Mucosa of descending colon (tissue), 3 donors: ENCODE results near the gene SCGB1D2. TPM values are rescaled to one million over a fixed set of nuclear protein-coding genes. Genes with fewer than 3 reads are reported as not detected.
"Not testable (repeated sequence)": the region's sequence is repeated elsewhere in the genome, so short reads cannot be mapped to it uniquely, and the experiment has no call there.

ENCODE experiments used
- ATAC-seq: fragments of 200-7000 bp; cut with Tn5 transposase; one replicate; pipeline ENCODE4 v1.9.1; 2020; ENCODE audit warnings: mild to moderate bottlenecking, moderate library complexity
- DNase-seq, 3 donors: peaks; one replicate each; pipeline ENCODE4 v3.0.0-alpha.2; 2020
- H3K36me3 ChIP-seq: fragments of 200-600 bp; one replicate; pipeline ENCODE4 v1.8.0; 2021; ENCODE audit warnings: low read depth, mild to moderate bottlenecking
- H3K4me1 ChIP-seq: fragments of 200-600 bp; one replicate; pipeline ENCODE4 v1.8.0; 2021; ENCODE audit warnings: low read depth, mild to moderate bottlenecking
- H3K4me3 ChIP-seq: fragments of 200-600 bp; one replicate; pipeline ENCODE4 v1.8.0; 2021; ENCODE audit warnings: mild to moderate bottlenecking
- H3K9me3 ChIP-seq: fragments of 200-600 bp; one replicate; pipeline ENCODE4 v1.8.0; 2021; ENCODE audit warnings: mild to moderate bottlenecking
- CTCF ChIP-seq: fragments of 200-600 bp; IDR thresholded peaks from one replicate; pipeline ENCODE4 v1.8.0; 2022; ENCODE audit warnings: antibody characterized with exemption, mild to moderate bottlenecking
- intact Hi-C, 2 donors: fragments of 100-400 bp; cut with DNase I in 1 of 2; cut with micrococcal nuclease in 1 of 2; formaldehyde crosslinking; loops; one replicate each; pipeline versions ENCODE4 v1.11.0 to v1.11.1; 2022; cut with DNase I, micrococcal nuclease
- total RNA-seq, 3 donors: library from RNA; stranded (reverse); fragmentation: NEBNext Ultra II Directional in 2 of 3; extraction: Animal tissue kit (Norgen Biotek cat#: 25700) in 2 of 3; gene quantifications; one replicate each; pipeline versions ENCODE4 v1.2.1 to v1.2.4, GENCODE V29; 2021 to 2023
- donor health status: DM: no; HTN: no; CAD: no; lungs with moderate emphysema.
- donor health status: DM: no; HTN: no; CAD: no.
- donor health status: DM: no; HTN: yes; CAD: no.

The SCGB1D2 gene
- total RNA-seq, 3 donors from 2014 or later: not detected

- no peaks in the 10 kb centered on the region for H3K9me3 ChIP-seq
- ATAC-seq (no peak), DNase-seq (no peak)
- intact Hi-C loops: no loop called here
- TF ChIP-seq CTCF: no peak
- no peaks in the 10 kb centered on the region for H3K36me3 ChIP-seq
- no peak overlapping the region for H3K4me3 ChIP-seq
- no peaks in the 10 kb centered on the region for H3K4me1 ChIP-seq
These were observed 37.6 kb upstream of the SCGB1D2 start for GRCh38 chr11:62204430-62204829.

GRCh38 chr11:62205441-62205840, 36.6 kb upstream of the SCGB1D2 start:
- Histone ChIP-seq H3K4me1 (no peaks in the 10 kb centered on the region), H3K36me3 (no peaks in the 10 kb centered on the region), H3K9me3 (no peaks in the 10 kb centered on the region), H3K4me3 (no peak overlapping the region)
- ATAC-seq (no peak), DNase-seq (no peak)
- TF ChIP-seq CTCF: no peak
- intact Hi-C loops: no loop called here

- H3K36me3 ChIP-seq, intact Hi-C loops: not testable (repeated sequence)
These were observed 35.6 kb upstream of the SCGB1D2 start for GRCh38 chr11:62206276-62207066.

GRCh38 chr11:62208785-62209144, 33.3 kb upstream of the SCGB1D2 start:
- TF ChIP-seq CTCF: no peak
- Histone ChIP-seq H3K4me3 (no peak overlapping the region), H3K36me3 (no peaks in the 10 kb centered on the region), H3K9me3 (no peaks in the 10 kb centered on the region), H3K4me1 (no peaks in the 10 kb centered on the region)
- intact Hi-C loops: no loop called here
- ATAC-seq (no peak), DNase-seq (no peak)

More at GRCh38 chr11:62206276-62207066, 35.6 kb upstream of the SCGB1D2 start:
- not testable (repeated sequence) for H3K4me3 ChIP-seq, H3K9me3 ChIP-seq, DNase-seq, H3K4me1 ChIP-seq, ATAC-seq

GRCh38 chr11:62217191-62217748, 24.8 kb upstream of the SCGB1D2 start:
- no peaks in the 10 kb centered on the region for H3K36me3 ChIP-seq
- no peak overlapping the region for H3K4me3 ChIP-seq
- ATAC-seq (no peak), DNase-seq (no peak)
- no peaks in the 10 kb centered on the region for H3K4me1 ChIP-seq
- H3K9me3 ChIP-seq: peaks cover 7% of the 10 kb centered on the region
- no peak for TF ChIP-seq CTCF
- intact Hi-C loops: no loop called here

- TF ChIP-seq CTCF: no peak
- DNase-seq (no peak), ATAC-seq (no peak)
- H3K4me1 ChIP-seq: no peaks in the 10 kb centered on the region
- H3K36me3 ChIP-seq: no peaks in the 10 kb centered on the region
- peaks cover 30% of the 10 kb centered on the region for H3K9me3 ChIP-seq
- no peak overlapping the region for H3K4me3 ChIP-seq
- intact Hi-C loops: no loop called here
These were observed 20.5 kb upstream of the SCGB1D2 start for GRCh38 chr11:62221498-62221897.
